SK-N-SH (cell line): Measurements from ENCODE around the gene PPIF. TPM values are rescaled to one million over a fixed set of nuclear protein-coding genes. Genes with fewer than 3 reads are reported as not detected.

ENCODE experiments used
- CTCF ChIA-PET: fragments of 300-600, 350-600 bp; formaldehyde crosslinking; extraction: SDS; loops from one replicate; lab custom pipeline; 2021; lab: Yijun Ruan, JAX
- POLR2A ChIA-PET: fragments of 350-600 bp; sonication (Branson Sonifier 250); formaldehyde crosslinking; extraction: SDS; loops from one replicate; lab custom pipeline; 2020; ENCODE audit warnings: antibody characterized with exemption, inconsistent platforms; lab: Yijun Ruan, JAX
- DNase-seq: peaks from one replicate; pipeline ENCODE4 v3.0.0; 2012
- H2AFZ ChIP-seq: fragments of 200-600 bp; sonication (generic); 2 replicates; pipeline ENCODE4 v1.8.1; 2016; ENCODE audit warnings: antibody characterized with exemption, mild to moderate bottlenecking, low read depth
- H3F3A ChIP-seq: fragments of 200-600 bp; sonication (generic); replicated peaks from 2 replicates; pipeline ENCODE3; 2016; ENCODE audit warnings: antibody characterized with exemption, mild to moderate bottlenecking; ENCODE audit not compliant: insufficient read depth
- H3K27ac ChIP-seq, 2 experiments: fragments of 200-500 bp in 1 of 2; fragments of 200-600 bp in 1 of 2; sonication (Bioruptor generic) in 1 of 2; sonication (generic), shearing (Covaris generic) in 1 of 2; 2 replicates each; pipeline versions ENCODE4 v1.5.1 to v1.6.1; 2014 to 2016; ENCODE audit warnings: low read depth in 2 of 2, inconsistent platforms in 1 of 2, low read length in 1 of 2, mild to moderate bottlenecking in 1 of 2, mixed read lengths in 1 of 2
- H3K27me3 ChIP-seq: fragments of 200-600 bp; sonication (generic), shearing (Covaris generic); 2 replicates; pipeline ENCODE4 v1.6.1; 2016; ENCODE audit warnings: mixed run types; ENCODE audit not compliant: insufficient read depth
- H3K36me3 ChIP-seq, 2 experiments: fragments of 200-500 bp in 1 of 2; fragments of 200-600 bp in 1 of 2; sonication (Bioruptor generic) in 1 of 2; sonication (generic) in 1 of 2; replicated peaks in 1 of 2; 2 replicates each; pipeline versions ENCODE3 to v1.5.1; 2014 to 2016; ENCODE audit warnings: low read length in 1 of 2, mild to moderate bottlenecking in 1 of 2; ENCODE audit not compliant: insufficient read depth in 2 of 2, control insufficient read depth in 1 of 2
- H3K4me1 ChIP-seq, 2 experiments: fragments of 200-500 bp in 1 of 2; fragments of 200-600 bp in 1 of 2; sonication (Bioruptor generic) in 1 of 2; sonication (generic), shearing (Covaris generic) in 1 of 2; 2 replicates each; pipeline versions ENCODE4 v1.5.1 to v1.6.1; 2014 to 2016; ENCODE audit warnings: low read depth in 1 of 2, low read length in 1 of 2, mixed run types in 1 of 2; ENCODE audit not compliant: insufficient read depth in 2 of 2, control insufficient read depth in 1 of 2
- H3K4me2 ChIP-seq: fragments of 200-600 bp; sonication (generic), shearing (Covaris generic); 2 replicates; pipeline ENCODE4 v1.6.1; 2017; ENCODE audit warnings: mixed run types
- H3K4me3 ChIP-seq, 2 experiments: fragments of 200-500 bp in 1 of 2; fragments of 200-600 bp in 1 of 2; sonication (Bioruptor generic) in 1 of 2; sonication (generic), shearing (Covaris generic) in 1 of 2; 2 replicates each; pipeline versions ENCODE4 v1.5.1 to v1.8.1; 2014 to 2016; ENCODE audit warnings: low read depth in 2 of 2, inconsistent platforms in 1 of 2, low read length in 1 of 2, mild to moderate bottlenecking in 1 of 2, mixed read lengths in 1 of 2, moderate library complexity in 1 of 2
- H3K79me2 ChIP-seq: fragments of 200-600 bp; sonication (generic); 2 replicates; pipeline ENCODE4 v1.8.1; 2017; ENCODE audit warnings: mild to moderate bottlenecking; ENCODE audit not compliant: insufficient read depth
- H3K9ac ChIP-seq: fragments of 200-600 bp; sonication (generic); 2 replicates; pipeline ENCODE4 v1.6.1; 2017; ENCODE audit warnings: mixed run types
- H3K9me2 ChIP-seq: fragments of 200-600 bp; sonication (generic); 2 replicates; pipeline ENCODE4 v1.6.1; 2017; ENCODE audit warnings: mixed run types
- H3K9me3 ChIP-seq: fragments of 200-600 bp; sonication (generic); 2 replicates; pipeline ENCODE4 v1.6.1; 2017; ENCODE audit warnings: mixed run types, mild to moderate bottlenecking, moderate library complexity
- H4K20me1 ChIP-seq: fragments of 200-600 bp; sonication (generic); 2 replicates; pipeline ENCODE4 v1.6.1; 2017; ENCODE audit warnings: mild to moderate bottlenecking, mixed run types; ENCODE audit not compliant: insufficient read depth
- CTCF ChIP-seq: fragments of 200-600 bp; sonication (generic); IDR thresholded peaks from 2 replicates; pipeline ENCODE4 v1.6.1; 2017; ENCODE audit warnings: antibody characterized with exemption, mild to moderate bottlenecking, moderate library complexity
- ELF1 ChIP-seq: IDR thresholded peaks from 2 replicates; pipeline ENCODE4 v1.4.0; 2012
- EP300 ChIP-seq, 2 experiments: IDR thresholded peaks; 2 replicates each; pipeline versions ENCODE4 v1.4.0 to v1.6.1; 2012; ENCODE audit warnings: borderline replicate concordance in 1 of 2, low read depth in 1 of 2, low read length in 1 of 2
- FOXJ3 ChIP-seq: sonication (generic); formaldehyde crosslinking; IDR thresholded peaks from 2 replicates; pipeline ENCODE4 v1.5.1; 2020; ENCODE audit warnings: mild to moderate bottlenecking, missing genetic modification reagents
- GABPA ChIP-seq: IDR thresholded peaks from 2 replicates; pipeline ENCODE4 v1.4.0; 2012; ENCODE audit warnings: low read depth, mild to moderate bottlenecking
- MXI1 ChIP-seq: IDR thresholded peaks from 2 replicates; pipeline ENCODE4 v1.6.1; 2012; ENCODE audit warnings: mild to moderate bottlenecking, low read depth, low read length, improper control_type of control experiment
- NRF1 ChIP-seq: IDR thresholded peaks from 2 replicates; pipeline ENCODE4 v1.6.1; 2012; ENCODE audit warnings: low read depth, mild to moderate bottlenecking, low read length
- REST ChIP-seq: IDR thresholded peaks from 2 replicates; pipeline ENCODE4 v1.6.1; 2012; ENCODE audit warnings: mild to moderate bottlenecking, low read depth, low read length, moderate library complexity
- RFX5 ChIP-seq: IDR thresholded peaks from 2 replicates; pipeline ENCODE4 v1.6.1; 2012; ENCODE audit warnings: mild to moderate bottlenecking, improper control_type of control experiment, low read length
- TCF12 ChIP-seq: IDR thresholded peaks from 2 replicates; pipeline ENCODE4 v1.4.0; 2012
- TEAD4 ChIP-seq: IDR thresholded peaks from 2 replicates; pipeline ENCODE4 v1.4.0; 2012; ENCODE audit warnings: mild to moderate bottlenecking, borderline replicate concordance; ENCODE audit not compliant: insufficient read depth
- USF1 ChIP-seq: IDR thresholded peaks from 2 replicates; pipeline ENCODE4 v1.4.0; 2012; ENCODE audit warnings: low read depth, borderline replicate concordance
- YY1 ChIP-seq: IDR thresholded peaks from 2 replicates; pipeline ENCODE4 v1.4.0; 2012; ENCODE audit warnings: low read depth, mild to moderate bottlenecking
- WGBS: methylation state at CpG from one replicate; pipeline ENCODE4 v1.1.6; 2017; ENCODE audit warnings: low lambda C conversion rate; 5-methylcytosine and 5-hydroxymethylcytosine counted together
- polyA plus RNA-seq, 3 experiments: library from polyadenylated mRNA; depleted of rRNA; stranded (reverse); fragments of >200 nt; gene quantifications; 2 replicates each; pipeline ENCODE4 v1.2.3, GENCODE V29; 2012

PPIF gene
- polyA plus RNA-seq, 1 of the 3 experiments (the other 2 are of a cell fraction) = 85.9 TPM

- Histone ChIP-seq H2AFZ (no peak overlapping the region), H3K4me2 (no peak overlapping the region), H3K4me1 (peaks cover 20 to 41% of the 10 kb centered on the region in 2 experiments; a peak in 3 of 4 replicates), H3K27me3 (no peaks in the 10 kb centered on the region), H3F3A (peaks cover 36% of the 10 kb centered on the region), H3K4me3 (no peak overlapping the region), H3K36me3 (peaks cover 34 to 80% of the 10 kb centered on the region in 2 experiments), H3K9ac (no peak overlapping the region), H3K9me2 (no peaks in the 10 kb centered on the region), H3K79me2 (peaks cover 19% of the 10 kb centered on the region), H3K9me3 (no peaks in the 10 kb centered on the region), H3K27ac (peak overlapping the region in 1 of 2 experiments; percentile 92; a peak in 2 of 4 replicates), H4K20me1 (peaks cover 7% of the 10 kb centered on the region)
- ChIA-PET POLR2A (interaction anchor here (1.1 to 1.6 kb wide), 2 partner anchors 11 to 74 kb away, joined by 4 to 6 read pairs; no protein-coding TSS in a partner anchor), CTCF (no interaction called here)
- 92% methylated on average over 23 of the region's 24 CpGs for WGBS
- no peak for DNase-seq
- TF ChIP-seq TEAD4 (no peak), GABPA (no peak), RFX5 (no peak), ELF1 (no peak), REST (no peak), USF1 (no peak)
Observed at GRCh38 chr10:79300711-79301110, 46.6 kb upstream of the PPIF start.

- H3K4me1 ChIP-seq = peaks cover 20 to 41% of the 10 kb centered on the region in 2 experiments; a peak in 3 of 4 replicates
- H2AFZ ChIP-seq = no peak overlapping the region
- no peak for DNase-seq
- WGBS = 89% methylated on average over 16 of the region's 19 CpGs
- H3K27ac ChIP-seq = peak overlapping the region in 1 of 2 experiments; percentile 36; a peak in 2 of 4 replicates
- H3F3A ChIP-seq = peaks cover 27% of the 10 kb centered on the region
- H3K4me3 ChIP-seq = no peak overlapping the region
- ChIA-PET CTCF (interaction anchor here (0.8 to 1.3 kb wide), 2 partner anchors 44 to 186 kb away, joined by 3 to 4 read pairs; no protein-coding TSS in a partner anchor), POLR2A (interaction anchor here (1.3 kb wide), 1 partner anchor 15 kb away, joined by 3 read pairs; no protein-coding TSS in a partner anchor)
- peaks cover 32 to 80% of the 10 kb centered on the region in 2 experiments for H3K36me3 ChIP-seq
- no peaks in the 10 kb centered on the region for H3K9me3 ChIP-seq
- peaks cover 19% of the 10 kb centered on the region for H3K79me2 ChIP-seq
- H3K9me2 ChIP-seq = no peaks in the 10 kb centered on the region
- TF ChIP-seq TCF12 (no peak), CTCF (no peak), EP300 (IDR thresholded peaks at IDR 0.05; ENCODE audit: borderline replicate concordance in 1 of 2, low read depth in 1 of 2, low read length in 1 of 2) (no peak), MXI1 (no peak), REST (no peak), YY1 (no peak), NRF1 (no peak), FOXJ3 (CRISPR knock-in tag) (no peak), GABPA (no peak)
- H4K20me1 ChIP-seq = peaks cover 7% of the 10 kb centered on the region
- H3K9ac ChIP-seq = no peak overlapping the region
- H3K27me3 ChIP-seq = no peaks in the 10 kb centered on the region
- no peak overlapping the region for H3K4me2 ChIP-seq
Observed at GRCh38 chr10:79301754-79302530, 45.3 kb upstream of the PPIF start.
